Ishikawa (cell line): Measurements from ENCODE around the gene NCR3LG1.

Experiments
- MAX ChIP-seq: IDR thresholded peaks from 2 replicates; pipeline ENCODE4 v1.6.1; 2012
- YY1 ChIP-seq: IDR thresholded peaks from 2 replicates; pipeline ENCODE4 v1.6.1; 2012; ENCODE audit warnings: low read depth
- TF ChIP-seq, protein P1 (sequence below): IDR thresholded peaks from 2 replicates; pipeline ENCODE4 v1.6.1; 2012; ENCODE audit warnings: low read depth, mild to moderate bottlenecking

GRCh38 chr11:17314232-17314547, 37.4 kb upstream of the NCR3LG1 start:
- TF ChIP-seq YY1 (no peak), MAX (no peak)
- TF ChIP-seq, protein P1, sequence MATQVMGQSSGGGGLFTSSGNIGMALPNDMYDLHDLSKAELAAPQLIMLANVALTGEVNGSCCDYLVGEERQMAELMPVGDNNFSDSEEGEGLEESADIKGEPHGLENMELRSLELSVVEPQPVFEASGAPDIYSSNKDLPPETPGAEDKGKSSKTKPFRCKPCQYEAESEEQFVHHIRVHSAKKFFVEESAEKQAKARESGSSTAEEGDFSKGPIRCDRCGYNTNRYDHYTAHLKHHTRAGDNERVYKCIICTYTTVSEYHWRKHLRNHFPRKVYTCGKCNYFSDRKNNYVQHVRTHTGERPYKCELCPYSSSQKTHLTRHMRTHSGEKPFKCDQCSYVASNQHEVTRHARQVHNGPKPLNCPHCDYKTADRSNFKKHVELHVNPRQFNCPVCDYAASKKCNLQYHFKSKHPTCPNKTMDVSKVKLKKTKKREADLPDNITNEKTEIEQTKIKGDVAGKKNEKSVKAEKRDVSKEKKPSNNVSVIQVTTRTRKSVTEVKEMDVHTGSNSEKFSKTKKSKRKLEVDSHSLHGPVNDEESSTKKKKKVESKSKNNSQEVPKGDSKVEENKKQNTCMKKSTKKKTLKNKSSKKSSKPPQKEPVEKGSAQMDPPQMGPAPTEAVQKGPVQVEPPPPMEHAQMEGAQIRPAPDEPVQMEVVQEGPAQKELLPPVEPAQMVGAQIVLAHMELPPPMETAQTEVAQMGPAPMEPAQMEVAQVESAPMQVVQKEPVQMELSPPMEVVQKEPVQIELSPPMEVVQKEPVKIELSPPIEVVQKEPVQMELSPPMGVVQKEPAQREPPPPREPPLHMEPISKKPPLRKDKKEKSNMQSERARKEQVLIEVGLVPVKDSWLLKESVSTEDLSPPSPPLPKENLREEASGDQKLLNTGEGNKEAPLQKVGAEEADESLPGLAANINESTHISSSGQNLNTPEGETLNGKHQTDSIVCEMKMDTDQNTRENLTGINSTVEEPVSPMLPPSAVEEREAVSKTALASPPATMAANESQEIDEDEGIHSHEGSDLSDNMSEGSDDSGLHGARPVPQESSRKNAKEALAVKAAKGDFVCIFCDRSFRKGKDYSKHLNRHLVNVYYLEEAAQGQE, result no peak
